Osteoblast (primary cell): ENCODE results near the gene LRRFIP1. TPM values are rescaled to one million over a fixed set of nuclear protein-coding genes. Genes with fewer than 3 reads are reported as not detected.
A peak's percentile ranks its signal among the peaks of the same experiment; 100 is the strongest.

ENCODE experiments used
- DNase-seq: peaks from one replicate; pipeline ENCODE4 v3.0.0; 2011; ENCODE audit warnings: low spot score, mixed read lengths; ENCODE audit not compliant: insufficient read length; ENCODE audit errors: missing footprints
- H2AFZ ChIP-seq: 2 replicates; pipeline ENCODE4 v1.6.0; 2011; ENCODE audit warnings: mild to moderate bottlenecking, low read length
- H3K27ac ChIP-seq: 2 replicates; pipeline ENCODE4 v1.5.1; 2011; ENCODE audit warnings: mild to moderate bottlenecking, low read depth, low read length, moderate library complexity
- H3K27me3 ChIP-seq: 2 replicates; pipeline ENCODE4 v1.6.0; 2012; ENCODE audit warnings: mild to moderate bottlenecking, control low read depth, inconsistent platforms, low read length, moderate library complexity; ENCODE audit not compliant: insufficient read depth
- H3K36me3 ChIP-seq: 2 replicates; pipeline ENCODE4 v1.5.1; 2011; ENCODE audit warnings: mild to moderate bottlenecking, low read length, control low read depth, moderate library complexity; ENCODE audit not compliant: insufficient read depth
- H3K4me1 ChIP-seq: 2 replicates; pipeline ENCODE4 v1.5.1; 2011; ENCODE audit warnings: mild to moderate bottlenecking, low read length, control low read depth, moderate library complexity; ENCODE audit not compliant: insufficient read depth
- H3K4me2 ChIP-seq: 2 replicates; pipeline ENCODE4 v1.6.0; 2011; ENCODE audit warnings: mild to moderate bottlenecking, low read length; ENCODE audit not compliant: insufficient read depth
- H3K4me3 ChIP-seq: fragments of 200-600 bp; sonication (generic); 3 replicates; pipeline ENCODE4 v1.5.1; 2012; ENCODE audit warnings: mild to moderate bottlenecking, low read length, inconsistent platforms; ENCODE audit not compliant: insufficient read depth
- H3K79me2 ChIP-seq: 2 replicates; pipeline ENCODE4 v1.6.0; 2012; ENCODE audit warnings: mild to moderate bottlenecking, low read length, control low read depth, inconsistent platforms; ENCODE audit not compliant: insufficient read depth
- H3K9me3 ChIP-seq: 2 replicates; pipeline ENCODE4 v1.5.1; 2011; ENCODE audit warnings: low read depth, low read length, control low read depth
- H4K20me1 ChIP-seq: 2 replicates; pipeline ENCODE4 v1.6.0; 2012; ENCODE audit warnings: mild to moderate bottlenecking, low read length, control low read depth; ENCODE audit not compliant: insufficient read depth
- CTCF ChIP-seq: IDR thresholded peaks from 2 replicates; pipeline ENCODE4 v1.5.1; 2011; ENCODE audit warnings: mild to moderate bottlenecking, low read depth, low read length, moderate library complexity; ENCODE audit errors: extremely low read depth
- total RNA-seq: library from RNA; depleted of rRNA; stranded (reverse); fragments of >200 nt; gene quantifications from 2 replicates; pipeline ENCODE4 v1.2.3, GENCODE V29; 2012

LRRFIP1 gene
- total RNA-seq, 1 donor: 51.8 TPM

GRCh38 chr2:237631801-237632585, 4.6 kb downstream of the LRRFIP1 start:
- peaks cover 19% of the 10 kb centered on the region for H3K4me1 ChIP-seq
- peaks cover 20% of the 10 kb centered on the region for H4K20me1 ChIP-seq
- H2AFZ ChIP-seq: no peak overlapping the region
- peaks cover 65% of the 10 kb centered on the region for H3K79me2 ChIP-seq
- no peaks in the 10 kb centered on the region for H3K27me3 ChIP-seq
- peaks cover 3% of the 10 kb centered on the region for H3K9me3 ChIP-seq
- H3K27ac ChIP-seq: no peak overlapping the region
- no peak overlapping the region for H3K4me3 ChIP-seq
- no peak overlapping the region for H3K4me2 ChIP-seq
- DNase-seq: peak; percentile 37
- no peaks in the 10 kb centered on the region for H3K36me3 ChIP-seq
- no peak for TF ChIP-seq CTCF

GRCh38 chr2:237633061-237633561, 5.7 kb downstream of the LRRFIP1 start:
- Histone ChIP-seq H3K9me3 (peaks cover 3% of the 10 kb centered on the region), H4K20me1 (peaks cover 20% of the 10 kb centered on the region), H3K4me1 (peaks cover 17% of the 10 kb centered on the region), H3K27me3 (no peaks in the 10 kb centered on the region), H3K4me3 (no peak overlapping the region), H3K4me2 (no peak overlapping the region), H2AFZ (no peak overlapping the region), H3K79me2 (peaks cover 63% of the 10 kb centered on the region), H3K36me3 (no peaks in the 10 kb centered on the region), H3K27ac (no peak overlapping the region)
- peak; percentile 56 for DNase-seq
- TF ChIP-seq CTCF: no peak

- Histone ChIP-seq H3K4me1 (no peaks in the 10 kb centered on the region), H2AFZ (no peak overlapping the region), H3K4me2 (no peak overlapping the region), H3K27ac (no peak overlapping the region), H4K20me1 (peaks cover 27% of the 10 kb centered on the region), H3K27me3 (no peaks in the 10 kb centered on the region), H3K36me3 (no peaks in the 10 kb centered on the region), H3K4me3 (no peak overlapping the region), H3K79me2 (peaks cover 51% of the 10 kb centered on the region), H3K9me3 (peaks cover 3% of the 10 kb centered on the region)
- DNase-seq: no peak
- TF ChIP-seq CTCF: no peak
Observed at GRCh38 chr2:237636578-237636977, 9.2 kb downstream of the LRRFIP1 start.

- no peaks in the 10 kb centered on the region for H3K27me3 ChIP-seq
- H3K4me1 ChIP-seq: no peaks in the 10 kb centered on the region
- peaks cover 47% of the 10 kb centered on the region for H3K79me2 ChIP-seq
- no peak overlapping the region for H2AFZ ChIP-seq
- no peaks in the 10 kb centered on the region for H3K36me3 ChIP-seq
- H3K27ac ChIP-seq: no peak overlapping the region
- H4K20me1 ChIP-seq: peaks cover 32% of the 10 kb centered on the region
- H3K9me3 ChIP-seq: peaks cover 3% of the 10 kb centered on the region
- no peak overlapping the region for H3K4me2 ChIP-seq
- no peak for DNase-seq
- no peak overlapping the region for H3K4me3 ChIP-seq
- no peak for TF ChIP-seq CTCF
Observed at GRCh38 chr2:237637429-237638135, 10.2 kb downstream of the LRRFIP1 start.
